H1 (cell line): ENCODE data around the gene CDCA3. TPM values are rescaled to one million over a fixed set of nuclear protein-coding genes. Genes with fewer than 3 reads are reported as not detected.
A peak's percentile ranks its signal among the peaks of the same experiment; 100 is the strongest.

ENCODE experiments used
- CTCF ChIA-PET: fragments of 300-600 bp; sonication (Branson Sonifier 250); formaldehyde crosslinking; loops from one replicate; lab custom pipeline; 2021; ENCODE audit not compliant: partially characterized antibody; lab: Charles Lee
- POLR2A ChIA-PET: fragments of 300-600 bp; sonication (Branson Sonifier 250); formaldehyde crosslinking; loops from one replicate; lab custom pipeline; 2021; ENCODE audit warnings: inconsistent platforms; ENCODE audit not compliant: partially characterized antibody; lab: Charles Lee
- DNase-seq, 2 experiments: peaks; one replicate each; pipeline versions ENCODE4 v3.0.0 to v3.0.0-alpha.2; 2010 to 2022; ENCODE audit warnings: low spot score in 2 of 2, low read depth in 1 of 2, mixed read lengths in 1 of 2
- FAIRE-seq: peaks from 2 replicates; lab custom pipeline; 2011; peaks lifted over from hg19 to GRCh38; lab: Jason Lieb, UNC
- H2AFZ ChIP-seq: 2 replicates; pipeline ENCODE4 v1.8.1; 2012; ENCODE audit warnings: low read length, inconsistent platforms
- H2AK5ac ChIP-seq: 2 replicates; pipeline ENCODE4 v1.6.1; 2013; ENCODE audit warnings: low read depth, low read length
- H2BK120ac ChIP-seq: replicated peaks from 2 replicates; pipeline ENCODE3; 2013; ENCODE audit warnings: low read depth, low read length, inconsistent platforms
- H2BK12ac ChIP-seq: 2 replicates; pipeline ENCODE4 v1.6.1; 2013; ENCODE audit warnings: low read depth, low read length
- H2BK15ac ChIP-seq: 2 replicates; pipeline ENCODE4 v1.6.1; 2013; ENCODE audit warnings: low read length
- H2BK20ac ChIP-seq: 2 replicates; pipeline ENCODE4 v1.6.1; 2013; ENCODE audit warnings: low read length
- H2BK5ac ChIP-seq: 2 replicates; pipeline ENCODE4 v1.6.1; 2013; ENCODE audit warnings: low read depth, low read length
- H3K14ac ChIP-seq: 2 replicates; pipeline ENCODE4 v1.6.1; 2013; ENCODE audit warnings: inconsistent platforms; ENCODE audit not compliant: insufficient read length
- H3K18ac ChIP-seq: 2 replicates; pipeline ENCODE4 v1.6.1; 2013; ENCODE audit warnings: low read length; ENCODE audit errors: extremely low read depth
- H3K23ac ChIP-seq: 2 replicates; pipeline ENCODE4 v1.6.1; 2013; ENCODE audit warnings: inconsistent platforms; ENCODE audit not compliant: insufficient read length
- H3K23me2 ChIP-seq: 2 replicates; pipeline ENCODE4 v1.6.1; 2013; ENCODE audit warnings: low read depth, low read length
- H3K27ac ChIP-seq: 2 replicates; pipeline ENCODE4 v1.6.1; 2011; ENCODE audit warnings: low read depth, low read length, inconsistent platforms
- H3K27me3 ChIP-seq, 4 experiments: replicated peaks in 1 of 4; 1 replicate in 1 of 4; 2 replicates in 3 of 4; pipeline versions ENCODE4 v1.6.1 to v1.8.1; 2011 to 2013; ENCODE audit warnings: low read length in 3 of 4, mild to moderate bottlenecking in 3 of 4, inconsistent platforms in 2 of 4, mixed read lengths in 2 of 4, moderate library complexity in 1 of 4; ENCODE audit not compliant: control insufficient read depth in 3 of 4, insufficient read depth in 3 of 4; ENCODE audit errors: extremely low read depth in 1 of 4
- H3K36me3 ChIP-seq, 4 experiments: 2 replicates each; pipeline versions ENCODE4 v1.6.1 to v1.8.1; 2011 to 2013; ENCODE audit warnings: mild to moderate bottlenecking in 4 of 4, low read length in 3 of 4, moderate library complexity in 2 of 4, control low read depth in 1 of 4, inconsistent platforms in 1 of 4; ENCODE audit not compliant: insufficient read depth in 4 of 4, control insufficient read depth in 2 of 4
- H3K4ac ChIP-seq: replicated peaks from 2 replicates; pipeline ENCODE3; 2013; ENCODE audit warnings: low read length, low read depth, mixed read lengths, inconsistent platforms; ENCODE audit not compliant: insufficient read length
- H3K4me1 ChIP-seq, 4 experiments: replicated peaks in 1 of 4; 1 replicate in 1 of 4; 2 replicates in 3 of 4; pipeline versions ENCODE4 v1.6.1 to v1.8.1; 2011 to 2013; ENCODE audit warnings: low read length in 3 of 4, inconsistent platforms in 2 of 4, mixed read lengths in 1 of 4; ENCODE audit not compliant: insufficient read depth in 4 of 4, control insufficient read depth in 3 of 4
- H3K4me2 ChIP-seq, 2 experiments: 2 replicates each; pipeline versions ENCODE4 v1.6.1 to v1.8.1; 2011 to 2013; ENCODE audit warnings: low read depth in 2 of 2, low read length in 2 of 2, control low read depth in 1 of 2, inconsistent platforms in 1 of 2, mild to moderate bottlenecking in 1 of 2; ENCODE audit not compliant: insufficient read depth in 1 of 2
- H3K4me3 ChIP-seq, 4 experiments: fragments of 200-600, 300-600 bp in 1 of 4; sonication (generic), shearing (Covaris generic), sonication (Bioruptor Twin) in 1 of 4; 2 replicates each; pipeline versions ENCODE4 v1.5.1 to v1.8.1; 2011 to 2016; ENCODE audit warnings: low read length in 4 of 4, low read depth in 3 of 4, control low read depth in 2 of 4, inconsistent platforms in 2 of 4, mild to moderate bottlenecking in 2 of 4, mixed read lengths in 1 of 4, moderate library complexity in 1 of 4; ENCODE audit not compliant: insufficient read depth in 2 of 4; ENCODE audit errors: extremely low read depth in 1 of 4
- H3K56ac ChIP-seq: replicated peaks from 2 replicates; pipeline ENCODE3; 2013; ENCODE audit warnings: low read depth, mild to moderate bottlenecking, mixed read lengths, low read length, inconsistent platforms; ENCODE audit not compliant: insufficient read length
- H3K79me1 ChIP-seq: 2 replicates; pipeline ENCODE4 v1.6.1; 2013; ENCODE audit warnings: low read depth, low read length, control low read depth
- H3K79me2 ChIP-seq, 2 experiments: 2 replicates each; pipeline versions ENCODE4 v1.6.1 to v1.8.1; 2012 to 2013; ENCODE audit warnings: low read length in 2 of 2, mild to moderate bottlenecking in 2 of 2, inconsistent platforms in 1 of 2; ENCODE audit not compliant: insufficient read depth in 2 of 2, control insufficient read depth in 1 of 2
- H3K9ac ChIP-seq, 4 experiments: replicated peaks in 1 of 4; 1 replicate in 1 of 4; 2 replicates in 3 of 4; pipeline versions ENCODE4 v1.6.1 to v1.8.1; 2011 to 2013; ENCODE audit warnings: low read depth in 3 of 4, low read length in 3 of 4, control low read depth in 2 of 4, mild to moderate bottlenecking in 2 of 4, moderate library complexity in 2 of 4, inconsistent platforms in 1 of 4; ENCODE audit errors: extremely low read depth in 1 of 4
- H3K9me3 ChIP-seq, 2 experiments: 2 replicates each; pipeline versions ENCODE4 v1.6.1 to v1.8.1; 2012 to 2013; ENCODE audit warnings: mild to moderate bottlenecking in 2 of 2, moderate library complexity in 2 of 2, control low read depth in 1 of 2, inconsistent platforms in 1 of 2, low read depth in 1 of 2, low read length in 1 of 2, mixed read lengths in 1 of 2; ENCODE audit not compliant: insufficient read depth in 2 of 2
- H4K20me1 ChIP-seq, 2 experiments: replicated peaks in 1 of 2; 2 replicates each; pipeline versions ENCODE3 to v1.8.1; 2011 to 2013; ENCODE audit warnings: inconsistent platforms in 2 of 2, low read length in 2 of 2, mild to moderate bottlenecking in 1 of 2; ENCODE audit not compliant: insufficient read depth in 2 of 2, control insufficient read depth in 1 of 2
- H4K5ac ChIP-seq: 2 replicates; pipeline ENCODE4 v1.6.1; 2013; ENCODE audit warnings: low read length, low read depth, mixed read lengths, inconsistent platforms; ENCODE audit not compliant: insufficient read length
- H4K8ac ChIP-seq: 2 replicates; pipeline ENCODE4 v1.8.0; 2013; ENCODE audit warnings: mild to moderate bottlenecking, moderate library complexity, low read length, inconsistent platforms; ENCODE audit not compliant: insufficient read depth; ENCODE audit errors: extremely low read depth
- H4K91ac ChIP-seq: replicated peaks from 2 replicates; pipeline ENCODE3; 2013; ENCODE audit warnings: low read length, mixed read lengths, inconsistent platforms; ENCODE audit not compliant: insufficient read length
- ASH2L ChIP-seq: fragments of 200-600, 300-600 bp; sonication (generic); IDR thresholded peaks from one replicate; pipeline ENCODE4 v1.7.1; 2017; ENCODE audit warnings: low read length
- CBX5 ChIP-seq: fragments of 300-800, 300-1000 bp; sonication (generic); IDR thresholded peaks from 2 replicates; pipeline ENCODE4 v1.7.1; 2016; ENCODE audit warnings: antibody characterized with exemption, low read length, low read depth
- GABPA ChIP-seq: IDR thresholded peaks from 2 replicates; pipeline ENCODE4 v1.6.1; 2011; ENCODE audit warnings: mild to moderate bottlenecking, low read length, moderate library complexity, borderline replicate concordance; ENCODE audit not compliant: insufficient read depth
- KDM4A ChIP-seq: IDR thresholded peaks from one replicate; pipeline ENCODE4 v1.7.1; 2012; ENCODE audit warnings: low read depth, mild to moderate bottlenecking, moderate library complexity, low read length, inconsistent platforms; ENCODE audit not compliant: severe bottlenecking
- MAFK ChIP-seq: IDR thresholded peaks from 2 replicates; pipeline ENCODE4 v1.6.1; 2012; ENCODE audit warnings: low read depth, mild to moderate bottlenecking, improper control_type of control experiment, low read length
- RNF2 ChIP-seq: fragments of 200-900, 300-1000 bp; sonication (generic); IDR thresholded peaks from 2 replicates; pipeline ENCODE4 v1.7.1; 2016; ENCODE audit warnings: borderline replicate concordance, low read depth, mild to moderate bottlenecking, antibody characterized with exemption, low read length; ENCODE audit not compliant: poor library complexity, severe bottlenecking; ENCODE audit errors: missing control alignments
- SIN3A ChIP-seq, 2 experiments: IDR thresholded peaks in 1 of 2; conservative IDR thresholded peaks in 1 of 2; 2 replicates each; pipeline ENCODE4 v1.6.1; 2011 to 2012; ENCODE audit warnings: low read length in 2 of 2, improper control_type of control experiment in 1 of 2, low read depth in 1 of 2, mild to moderate bottlenecking in 1 of 2
- SIX5 ChIP-seq: IDR thresholded peaks from 2 replicates; pipeline ENCODE4 v1.6.1; 2011; ENCODE audit warnings: mild to moderate bottlenecking, low read depth, low read length
- WGBS, 2 experiments: shearing (Covaris generic) in 1 of 2; methylation state at CpG; one replicate each; pipeline versions ENCODE4 v1.1.6 to v1.1.7; 2013 to 2015; ENCODE audit warnings: low lambda C conversion rate in 2 of 2, mixed read lengths in 2 of 2, inconsistent platforms in 1 of 2, low coverage in 1 of 2, missing lambda C conversion rate in 1 of 2; ENCODE audit not compliant: insufficient replicate concordance in 2 of 2, insufficient coverage in 1 of 2, insufficient read length in 1 of 2; ENCODE audit errors: extremely low coverage in 1 of 2, missing lambda C conversion rate in 1 of 2; 5-methylcytosine and 5-hydroxymethylcytosine counted together
- polyA plus RNA-seq, 7 experiments: library from polyadenylated mRNA; depleted of rRNA in 3 of 7; stranded (reverse) in 5 of 7; unstranded in 2 of 7; fragments of >200 nt in 5 of 7; fragments of 200-250 nt in 2 of 7; gene quantifications; 1 replicate in 5 of 7; 2 replicates in 1 of 7; 4 replicates in 1 of 7; pipeline versions ENCODE4 v1.2.1 to v1.2.3, GENCODE V29; 2011 to 2013; ENCODE audit warnings: missing spikeins in 2 of 7, mixed read lengths in 2 of 7
- total RNA-seq: library from RNA; stranded (reverse); fragmentation: NEBNext Ultra II Directional; extraction: Animal tissue kit (Norgen Biotek cat#: 25700); gene quantifications from 2 replicates; pipeline ENCODE4 v1.2.1, GENCODE V29; 2021
- TF ChIP-seq, protein P1 (sequence below), 3 experiments: IDR thresholded peaks; 1 replicate in 2 of 3; 2 replicates in 1 of 3; pipeline versions ENCODE4 v1.5.1 to v1.6.1; 2011; ENCODE audit warnings: low read length in 3 of 3, mild to moderate bottlenecking in 3 of 3, inconsistent platforms in 2 of 3, low read depth in 1 of 3, moderate library complexity in 1 of 3; ENCODE audit not compliant: insufficient read depth in 1 of 3; ENCODE audit errors: control extremely low read depth in 1 of 3

CDCA3 gene
- total and polyA plus RNA-seq, 2 of the 8 experiments (the other 6 are each of a cell fraction or from before 2014, with no cell fraction given), result 47.7 to 71.2 TPM

DNA sequence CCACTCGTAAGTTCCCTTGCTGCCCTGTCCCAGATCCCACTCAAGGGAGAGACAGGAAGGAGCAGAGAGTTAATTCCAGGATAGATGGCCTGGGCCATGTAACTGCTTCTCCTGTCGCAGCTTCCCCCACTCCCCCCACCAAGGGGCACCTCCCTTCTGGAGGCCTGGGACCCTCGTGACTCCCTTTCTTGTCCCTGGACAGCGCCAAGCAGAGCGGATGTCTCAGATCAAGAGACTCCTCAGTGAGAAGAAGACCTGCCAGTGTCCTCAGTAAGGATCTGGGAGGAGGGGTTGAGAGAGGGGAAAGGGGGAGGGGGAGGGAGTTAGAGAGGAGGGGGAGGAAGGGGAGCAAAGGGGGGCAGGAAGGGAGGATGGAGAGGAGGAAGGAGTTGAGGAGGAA lies 32.4 kb downstream of the CDCA3 start:
- no peak overlapping the region for H3K4ac ChIP-seq
- H3K27me3 ChIP-seq, result peaks cover 0 to 6% (median 1%) of the 10 kb centered on the region in 4 experiments; a peak in 4 of 7 replicates
- H2BK120ac ChIP-seq, result no peak overlapping the region
- no peak overlapping the region; the same call in 1 of the 2 replicates for H4K8ac ChIP-seq
- peaks cover 0 to 6% of the 10 kb centered on the region in 2 experiments for H4K20me1 ChIP-seq
- no peak overlapping the region for H3K27ac ChIP-seq
- peaks cover 0 to 2% of the 10 kb centered on the region in 2 experiments; a peak in 1 of 4 replicates for H3K9me3 ChIP-seq
- no peaks in the 10 kb centered on the region; the same call in 1 of the 2 replicates for H3K79me1 ChIP-seq
- peak overlapping the region; percentile 89; the same call in 1 of the 2 replicates for H2BK15ac ChIP-seq
- H4K5ac ChIP-seq, result no peak overlapping the region
- H4K91ac ChIP-seq, result peak overlapping the region; percentile 45
- H3K4me3 ChIP-seq, result peak overlapping the region in 3 of 4 experiments; percentile 27 to 46 (median 27); a peak in 4 of 8 replicates
- H3K23me2 ChIP-seq, result peaks cover 20% of the 10 kb centered on the region
- H3K56ac ChIP-seq, result no peak overlapping the region
- no peak overlapping the region for H3K9ac ChIP-seq
- peak overlapping the region; percentile 60; the same call in 1 of the 2 replicates for H2BK5ac ChIP-seq
- H3K79me2 ChIP-seq, result no peaks in the 10 kb centered on the region
- CTCF ChIA-PET, result interaction anchor here (1.4 to 23.7 kb wide), 4 partner anchors 24 to 65 kb away, joined by 4 to 532 read pairs (median 150); partner anchors contain the start of genes CD4, LAG3, MLF2 and PTMS
- no peak overlapping the region for H3K14ac ChIP-seq
- peak overlapping the region; percentile 53 to 94 for H3K4me2 ChIP-seq
- WGBS, 2 experiments, result 67% methylated on average over 5 of the region's 5 CpGs; no CpG with 5 or more reads in 1 of the 2 experiments
- POLR2A ChIA-PET, result interaction anchor here (1.1 to 27.1 kb wide), 10 partner anchors 10 to 71 kb away, joined by 3 to 388 read pairs (median 4); partner anchors contain the start of genes CDCA3, GNB3, P3H3 and PTMS
- H2BK12ac ChIP-seq, result peak overlapping the region; percentile 84; the same call in 1 of the 2 replicates
- no peak overlapping the region for H2AK5ac ChIP-seq
- H2AFZ ChIP-seq, result no peak overlapping the region
- peak overlapping the region; percentile 80; the same call in 1 of the 2 replicates for H3K18ac ChIP-seq
- H2BK20ac ChIP-seq, result peak overlapping the region; percentile 75; the same call in 1 of the 2 replicates
- H3K4me1 ChIP-seq, result peaks cover 4 to 50% (median 27%) of the 10 kb centered on the region in 4 experiments
- H3K36me3 ChIP-seq, result no peaks in the 10 kb centered on the region; a peak in 1 of 8 replicates
- FAIRE-seq (no peak), DNase-seq (no peak)
- no peak overlapping the region for H3K23ac ChIP-seq
- TF ChIP-seq, protein P1, sequence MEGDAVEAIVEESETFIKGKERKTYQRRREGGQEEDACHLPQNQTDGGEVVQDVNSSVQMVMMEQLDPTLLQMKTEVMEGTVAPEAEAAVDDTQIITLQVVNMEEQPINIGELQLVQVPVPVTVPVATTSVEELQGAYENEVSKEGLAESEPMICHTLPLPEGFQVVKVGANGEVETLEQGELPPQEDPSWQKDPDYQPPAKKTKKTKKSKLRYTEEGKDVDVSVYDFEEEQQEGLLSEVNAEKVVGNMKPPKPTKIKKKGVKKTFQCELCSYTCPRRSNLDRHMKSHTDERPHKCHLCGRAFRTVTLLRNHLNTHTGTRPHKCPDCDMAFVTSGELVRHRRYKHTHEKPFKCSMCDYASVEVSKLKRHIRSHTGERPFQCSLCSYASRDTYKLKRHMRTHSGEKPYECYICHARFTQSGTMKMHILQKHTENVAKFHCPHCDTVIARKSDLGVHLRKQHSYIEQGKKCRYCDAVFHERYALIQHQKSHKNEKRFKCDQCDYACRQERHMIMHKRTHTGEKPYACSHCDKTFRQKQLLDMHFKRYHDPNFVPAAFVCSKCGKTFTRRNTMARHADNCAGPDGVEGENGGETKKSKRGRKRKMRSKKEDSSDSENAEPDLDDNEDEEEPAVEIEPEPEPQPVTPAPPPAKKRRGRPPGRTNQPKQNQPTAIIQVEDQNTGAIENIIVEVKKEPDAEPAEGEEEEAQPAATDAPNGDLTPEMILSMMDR (IDR thresholded peaks at IDR 0.05; ENCODE audit: control extremely low read depth in 1 of 3, insufficient read depth in 1 of 3, low read depth in 1 of 3, low read length in 3 of 3), result no peak
- TF ChIP-seq MAFK (no peak), RNF2 (no peak), ASH2L (no peak), SIX5 (no peak), CBX5 (no peak), KDM4A (no peak), SIN3A (conservative IDR thresholded peaks at IDR 0.05 in 1 of 2, IDR thresholded peaks at IDR 0.05 in 1 of 2; ENCODE audit: low read depth in 1 of 2, low read length in 2 of 2) (no peak), GABPA (no peak)
